ENCODE measurements around the gene PNP. TPM values are rescaled to one million over a fixed set of nuclear protein-coding genes. Genes with fewer than 3 reads are reported as not detected.
A peak's percentile ranks its signal among the peaks of the same experiment; 100 is the strongest.

The PNP gene
- total RNA-seq, 1 experiment from 2014 or later: 87.5 TPM

- no peak overlapping the region for H3K4me3 Mint-ChIP-seq
- no peaks in the 10 kb centered on the region for H3K9me3 ChIP-seq (ENCODE audit: control insufficient read depth, low read depth, low read length)
- peaks cover 3% of the 10 kb centered on the region; the same call in 1 of the 2 replicates for H3K27me3 Mint-ChIP-seq (ENCODE audit: low read depth)
- H3K4me1 Mint-ChIP-seq: peaks cover 41 to 43% of the 10 kb centered on the region in 2 experiments
- H2AFZ ChIP-seq (ENCODE audit: low read length): peak overlapping the region; percentile 71
- H3K27me3 ChIP-seq (ENCODE audit: insufficient read depth, low read length): no peaks in the 10 kb centered on the region
- H3K56ac ChIP-seq (ENCODE audit: insufficient read length, low read depth, low read length): no peak overlapping the region
- no peak overlapping the region for H3K4ac ChIP-seq (ENCODE audit: low read depth, low read length)
- H3K4me2 ChIP-seq (ENCODE audit: insufficient read depth, insufficient read length, low read length): no peak overlapping the region
- peaks cover 2% of the 10 kb centered on the region; the same call in 1 of the 2 replicates for H3K4me1 ChIP-seq (ENCODE audit: insufficient read depth, low read length)
- H3K14ac ChIP-seq (ENCODE audit: insufficient read depth, low read length): no peak overlapping the region
- no peak for TF ChIP-seq CTCF (conservative IDR thresholded peaks at IDR 0.05)
- H2AK5ac ChIP-seq (ENCODE audit: insufficient read length, low read length): no peak overlapping the region
- H2BK20ac ChIP-seq (ENCODE audit: low read depth, low read length, poor library complexity, severe bottlenecking): no peak overlapping the region
- H2BK120ac ChIP-seq (ENCODE audit: low read depth, low read length, poor library complexity, severe bottlenecking): no peak overlapping the region
- H2BK5ac ChIP-seq (ENCODE audit: insufficient read length, low read length): no peak overlapping the region
- H4K91ac ChIP-seq (ENCODE audit: insufficient read length, low read depth, low read length): no peak overlapping the region
- H3K27ac ChIP-seq (ENCODE audit: insufficient read length, low read depth, low read length): no peak overlapping the region
- no peak overlapping the region for H3K9ac ChIP-seq (ENCODE audit: extremely low read depth, insufficient read length, low read length)
- H3K79me2 ChIP-seq (ENCODE audit: insufficient read depth, low read length): no peaks in the 10 kb centered on the region
- no peaks in the 10 kb centered on the region for H3K79me1 ChIP-seq (ENCODE audit: insufficient read depth, low read depth, low read length, poor library complexity, severe bottlenecking)
- H3K18ac ChIP-seq (ENCODE audit: insufficient read length, low read depth, low read length): no peak overlapping the region
- peaks cover 0 to 3% of the 10 kb centered on the region in 2 experiments; a peak in 3 of 5 replicates for H3K9me3 Mint-ChIP-seq
- peak overlapping the region in 1 of 3 experiments; percentile 44; a peak in 1 of 7 replicates for H3K27ac Mint-ChIP-seq
- no peak for DNase-seq
- H3K36me3 Mint-ChIP-seq (ENCODE audit: insufficient read depth in 1 of 3, low read depth in 3 of 3): peaks cover 0 to 4% (median 0%) of the 10 kb centered on the region in 3 experiments; a peak in 2 of 7 replicates
- no peak overlapping the region for H2BK12ac ChIP-seq (ENCODE audit: insufficient read length, low read depth, low read length)
- no peaks in the 10 kb centered on the region for H4K20me1 ChIP-seq (ENCODE audit: control insufficient read depth, insufficient read depth, insufficient read length)
- no peak overlapping the region for H3K23ac ChIP-seq (ENCODE audit: insufficient read length, low read depth, low read length)
- H4K8ac ChIP-seq (replicated peaks; ENCODE audit: insufficient read length, low read depth, low read length): no peak overlapping the region
- H3K23me2 ChIP-seq (ENCODE audit: insufficient read length, low read depth, low read length, poor library complexity, severe bottlenecking): no peaks in the 10 kb centered on the region
- H4K5ac ChIP-seq (ENCODE audit: insufficient read length, low read depth, low read length): no peak overlapping the region
- H2BK15ac ChIP-seq (ENCODE audit: low read depth, low read length): no peak overlapping the region
- no CpG with 5 or more reads among the region's 6 CpGs for WGBS (ENCODE audit: extremely low coverage, insufficient read length, low lambda C conversion rate)
- H3T11ph ChIP-seq (ENCODE audit: low read length): no peak overlapping the region
These were observed 21.4 kb downstream of the PNP start for GRCh38 chr14:20490563-20490962.

Data from H9 (cell line).